SU-DHL-6 (cell line): ENCODE measurements around the gene SMIM7.

Experiments
- CTCF ChIP-seq: fragments of 200-600 bp; sonication (generic); IDR thresholded peaks from one replicate; pipeline ENCODE4 v1.5.1; 2017; ENCODE audit warnings: antibody characterized with exemption, mild to moderate bottlenecking, low read length, moderate library complexity; ENCODE audit not compliant: insufficient read depth, poor library complexity, severe bottlenecking
- EZH2phosphoT487 ChIP-seq: fragments of 200-600 bp; sonication (generic), shearing (Covaris generic); conservative IDR thresholded peaks from 2 replicates; pipeline ENCODE4 v1.6.1; 2018; ENCODE audit warnings: mild to moderate bottlenecking, antibody characterized with exemption, low read length, moderate library complexity, mixed read lengths

GRCh38 chr19:16603090-16603489 is 56.9 kb downstream of the SMIM7 start:
- TF ChIP-seq CTCF (no peak), EZH2phosphoT487 (no peak)
